Neural progenitor cell (in vitro differentiated cells): ENCODE data around the gene PADI1. TPM values are rescaled to one million over a fixed set of nuclear protein-coding genes. Genes with fewer than 3 reads are reported as not detected.

Experiments
- DNase-seq: peaks from one replicate; pipeline ENCODE4 v3.0.0-alpha.2; 2016; ENCODE audit warnings: low spot score
- H2AFZ ChIP-seq: fragments of 200-600 bp; sonication (generic); replicated peaks from 2 replicates; pipeline ENCODE4 v1.6.1; 2016; ENCODE audit warnings: antibody characterized with exemption
- H3F3A ChIP-seq: fragments of 200-600 bp; sonication (generic); 2 replicates; pipeline ENCODE4 v1.6.1; 2016; ENCODE audit warnings: antibody characterized with exemption, low read depth
- H3K27ac ChIP-seq: fragments of 200-600 bp; sonication (generic); 2 replicates; pipeline ENCODE4 v1.5.1; 2016; ENCODE audit warnings: mild to moderate bottlenecking
- H3K27me3 ChIP-seq: fragments of 200-600 bp; sonication (generic); 2 replicates; pipeline ENCODE4 v1.6.1; 2016; ENCODE audit warnings: mild to moderate bottlenecking, moderate library complexity
- H3K36me3 ChIP-seq: fragments of 200-600 bp; sonication (generic); 2 replicates; pipeline ENCODE4 v1.5.1; 2016
- H3K4me1 ChIP-seq: fragments of 200-600 bp; sonication (generic); 2 replicates; pipeline ENCODE4 v1.6.1; 2016; ENCODE audit warnings: mixed run types
- H3K4me2 ChIP-seq: fragments of 200-600 bp; sonication (generic); 2 replicates; pipeline ENCODE4 v1.6.1; 2016
- H3K4me3 ChIP-seq: fragments of 200-600 bp; sonication (generic); 2 replicates; pipeline ENCODE4 v1.5.1; 2016
- H3K79me2 ChIP-seq: fragments of 200-600 bp; sonication (generic); 2 replicates; pipeline ENCODE4 v1.6.1; 2016; ENCODE audit warnings: low read depth
- H3K9ac ChIP-seq: fragments of 200-600 bp; sonication (generic); 2 replicates; pipeline ENCODE4 v1.6.1; 2016
- H3K9me3 ChIP-seq: fragments of 200-600 bp; sonication (generic); 2 replicates; pipeline ENCODE4 v1.5.1; 2016; ENCODE audit warnings: low read depth
- H4K20me1 ChIP-seq: fragments of 200-600 bp; sonication (generic); 2 replicates; pipeline ENCODE4 v1.6.1; 2016; ENCODE audit warnings: low read depth
- H3K27ac Mint-ChIP-seq: 3 replicates; pipeline ENCODE4 v1.8.0; 2021; ENCODE audit warnings: mixed read lengths
- H3K27me3 Mint-ChIP-seq: 2 replicates; pipeline ENCODE4 v1.8.0; 2022; ENCODE audit warnings: low read depth, mild to moderate bottlenecking, inconsistent platforms, moderate library complexity, mixed read lengths; ENCODE audit not compliant: insufficient read depth
- H3K36me3 Mint-ChIP-seq: 3 replicates; pipeline ENCODE4 v1.8.0; 2021; ENCODE audit warnings: mixed read lengths
- H3K4me1 Mint-ChIP-seq: 3 replicates; pipeline ENCODE4 v1.8.0; 2021; ENCODE audit warnings: mixed read lengths
- H3K4me3 Mint-ChIP-seq: 3 replicates; pipeline ENCODE4 v1.8.0; 2021; ENCODE audit warnings: mild to moderate bottlenecking, moderate library complexity, mixed read lengths
- H3K9me3 Mint-ChIP-seq: 3 replicates; pipeline ENCODE4 v1.8.0; 2020; ENCODE audit warnings: mixed read lengths
- EZH2 ChIP-seq: fragments of 200-600 bp; sonication (generic); IDR thresholded peaks from 2 replicates; pipeline ENCODE4 v1.6.1; 2017; ENCODE audit warnings: antibody characterized with exemption, mild to moderate bottlenecking, moderate library complexity
- EZH2phosphoT487 ChIP-seq: fragments of 200-600 bp; sonication (generic); IDR thresholded peaks from 2 replicates; pipeline ENCODE4 v1.6.1; 2017; ENCODE audit warnings: antibody characterized with exemption
- total RNA-seq: library from RNA; depleted of rRNA; stranded (reverse); fragments of >200 nt; gene quantifications from 2 replicates; pipeline ENCODE4 v1.2.3, GENCODE V29; 2015; ENCODE audit warnings: low replicate concordance
- TF ChIP-seq, protein P1 (sequence below): fragments of 200-600 bp; sonication (generic); IDR thresholded peaks from 2 replicates; pipeline ENCODE4 v1.5.1; 2017; ENCODE audit warnings: antibody characterized with exemption, mild to moderate bottlenecking

Gene PADI1
- total RNA-seq, 1 donor from 2014 or later: 0.09 TPM

- Mint-ChIP-seq H3K9me3 (no peaks in the 10 kb centered on the region), H3K27ac (no peak overlapping the region), H3K36me3 (no peaks in the 10 kb centered on the region), H3K27me3 (no peaks in the 10 kb centered on the region), H3K4me1 (peaks cover 9% of the 10 kb centered on the region), H3K4me3 (no peak overlapping the region)
- no peak overlapping the region for H2AFZ ChIP-seq
- no peaks in the 10 kb centered on the region for H3K79me2 ChIP-seq
- H3F3A ChIP-seq: no peaks in the 10 kb centered on the region
- no peaks in the 10 kb centered on the region for H3K4me1 ChIP-seq
- H3K4me2 ChIP-seq: no peak overlapping the region
- H3K4me3 ChIP-seq: no peak overlapping the region
- DNase-seq: no peak
- H3K36me3 ChIP-seq: no peaks in the 10 kb centered on the region
- no peaks in the 10 kb centered on the region for H3K27me3 ChIP-seq
- no peaks in the 10 kb centered on the region for H4K20me1 ChIP-seq
- H3K9ac ChIP-seq: no peak overlapping the region
- TF ChIP-seq, protein P1, sequence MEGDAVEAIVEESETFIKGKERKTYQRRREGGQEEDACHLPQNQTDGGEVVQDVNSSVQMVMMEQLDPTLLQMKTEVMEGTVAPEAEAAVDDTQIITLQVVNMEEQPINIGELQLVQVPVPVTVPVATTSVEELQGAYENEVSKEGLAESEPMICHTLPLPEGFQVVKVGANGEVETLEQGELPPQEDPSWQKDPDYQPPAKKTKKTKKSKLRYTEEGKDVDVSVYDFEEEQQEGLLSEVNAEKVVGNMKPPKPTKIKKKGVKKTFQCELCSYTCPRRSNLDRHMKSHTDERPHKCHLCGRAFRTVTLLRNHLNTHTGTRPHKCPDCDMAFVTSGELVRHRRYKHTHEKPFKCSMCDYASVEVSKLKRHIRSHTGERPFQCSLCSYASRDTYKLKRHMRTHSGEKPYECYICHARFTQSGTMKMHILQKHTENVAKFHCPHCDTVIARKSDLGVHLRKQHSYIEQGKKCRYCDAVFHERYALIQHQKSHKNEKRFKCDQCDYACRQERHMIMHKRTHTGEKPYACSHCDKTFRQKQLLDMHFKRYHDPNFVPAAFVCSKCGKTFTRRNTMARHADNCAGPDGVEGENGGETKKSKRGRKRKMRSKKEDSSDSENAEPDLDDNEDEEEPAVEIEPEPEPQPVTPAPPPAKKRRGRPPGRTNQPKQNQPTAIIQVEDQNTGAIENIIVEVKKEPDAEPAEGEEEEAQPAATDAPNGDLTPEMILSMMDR: no peak
- TF ChIP-seq EZH2: no peak
- TF ChIP-seq EZH2phosphoT487: no peak
- no peak overlapping the region for H3K27ac ChIP-seq
- no peaks in the 10 kb centered on the region for H3K9me3 ChIP-seq
Observed at GRCh38 chr1:17280894-17281293, 76.0 kb downstream of the PADI1 start.

GRCh38 chr1:17281775-17282181 is 76.8 kb downstream of the PADI1 start:
- no peaks in the 10 kb centered on the region for H3K9me3 Mint-ChIP-seq
- H3K27ac Mint-ChIP-seq: no peak overlapping the region
- H3K36me3 ChIP-seq: no peaks in the 10 kb centered on the region
- no peaks in the 10 kb centered on the region for H3K36me3 Mint-ChIP-seq
- DNase-seq: no peak
- H3K4me1 ChIP-seq: no peaks in the 10 kb centered on the region
- H3K4me2 ChIP-seq: no peak overlapping the region
- H3K79me2 ChIP-seq: no peaks in the 10 kb centered on the region
- H3K4me3 ChIP-seq: no peak overlapping the region
- no peaks in the 10 kb centered on the region for H3K9me3 ChIP-seq
- no peaks in the 10 kb centered on the region for H3K27me3 ChIP-seq
- H3K27ac ChIP-seq: no peak overlapping the region
- no peak overlapping the region for H3K9ac ChIP-seq
- no peaks in the 10 kb centered on the region for H3K27me3 Mint-ChIP-seq
- H3F3A ChIP-seq: no peaks in the 10 kb centered on the region
- H3K4me3 Mint-ChIP-seq: no peak overlapping the region
- H4K20me1 ChIP-seq: no peaks in the 10 kb centered on the region
- no peak overlapping the region for H2AFZ ChIP-seq
- H3K4me1 Mint-ChIP-seq: peaks cover 9% of the 10 kb centered on the region
- TF ChIP-seq, protein P1: no peak
- TF ChIP-seq EZH2phosphoT487: no peak
- no peak for TF ChIP-seq EZH2

DNA sequence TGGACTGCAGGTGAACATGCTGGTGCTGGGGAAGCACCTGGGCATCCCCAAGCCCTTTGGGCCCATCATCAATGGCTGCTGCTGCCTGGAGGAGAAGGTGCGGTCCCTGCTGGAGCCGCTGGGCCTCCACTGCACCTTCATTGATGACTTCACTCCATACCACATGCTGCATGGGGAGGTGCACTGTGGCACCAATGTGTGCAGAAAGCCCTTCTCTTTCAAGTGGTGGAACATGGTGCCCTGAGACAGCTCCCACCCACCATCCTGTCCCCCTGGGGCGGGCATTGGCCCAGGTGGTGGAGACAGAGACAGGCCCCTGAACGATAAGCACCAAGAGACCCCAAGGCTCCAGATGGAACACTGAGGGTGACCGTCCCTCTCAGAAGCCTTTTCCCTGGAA is 77.9 kb downstream of the PADI1 start:
- no peak overlapping the region for H3K4me3 ChIP-seq
- no peak for DNase-seq
- no peak overlapping the region for H3K27ac ChIP-seq
- no peaks in the 10 kb centered on the region for H3K36me3 ChIP-seq
- peaks cover 1% of the 10 kb centered on the region for H3K27me3 Mint-ChIP-seq
- H3K27me3 ChIP-seq: no peaks in the 10 kb centered on the region
- peaks cover 9% of the 10 kb centered on the region for H3K4me1 Mint-ChIP-seq
- H3K9me3 ChIP-seq: no peaks in the 10 kb centered on the region
- no peak overlapping the region for H3K4me3 Mint-ChIP-seq
- H3K4me2 ChIP-seq: no peak overlapping the region
- no peak overlapping the region for H3K27ac Mint-ChIP-seq
- no peak overlapping the region for H3K9ac ChIP-seq
- H3K4me1 ChIP-seq: no peaks in the 10 kb centered on the region
- no peaks in the 10 kb centered on the region for H4K20me1 ChIP-seq
- no peak overlapping the region for H2AFZ ChIP-seq
- no peak for TF ChIP-seq EZH2phosphoT487
- TF ChIP-seq, protein P1: no peak
- H3F3A ChIP-seq: no peaks in the 10 kb centered on the region
- H3K79me2 ChIP-seq: no peaks in the 10 kb centered on the region
- H3K9me3 Mint-ChIP-seq: no peaks in the 10 kb centered on the region
- H3K36me3 Mint-ChIP-seq: no peaks in the 10 kb centered on the region

- H3K4me3 ChIP-seq: no peak overlapping the region
- no peaks in the 10 kb centered on the region for H3K9me3 ChIP-seq
- H3K36me3 ChIP-seq: no peaks in the 10 kb centered on the region
- H2AFZ ChIP-seq: no peak overlapping the region
- no peak overlapping the region for H3K4me2 ChIP-seq
- no peak overlapping the region for H3K9ac ChIP-seq
- H3K27me3 ChIP-seq: no peaks in the 10 kb centered on the region
- no peaks in the 10 kb centered on the region for H3F3A ChIP-seq
- H3K27ac ChIP-seq: no peak overlapping the region
- H3K4me1 Mint-ChIP-seq: peaks cover 4% of the 10 kb centered on the region
- H4K20me1 ChIP-seq: no peaks in the 10 kb centered on the region
- H3K36me3 Mint-ChIP-seq: no peaks in the 10 kb centered on the region
- peaks cover 7% of the 10 kb centered on the region for H3K27me3 Mint-ChIP-seq
- DNase-seq: no peak
- no peaks in the 10 kb centered on the region for H3K9me3 Mint-ChIP-seq
- no peaks in the 10 kb centered on the region for H3K79me2 ChIP-seq
- no peak for TF ChIP-seq EZH2
- TF ChIP-seq EZH2phosphoT487: no peak
- TF ChIP-seq, protein P1: no peak
- no peak overlapping the region for H3K4me3 Mint-ChIP-seq
- no peak overlapping the region for H3K27ac Mint-ChIP-seq
- H3K4me1 ChIP-seq: no peaks in the 10 kb centered on the region
Observed at GRCh38 chr1:17286646-17287045, 81.7 kb downstream of the PADI1 start.
